GM12878 (cell line): ENCODE results near the gene C3orf70.
"Not testable (repeated sequence)": the region's sequence is repeated elsewhere in the genome, so short reads cannot be mapped to it uniquely, and the experiment has no call there.

Source experiments
- CEBPB ChIP-seq, 2 experiments: fragments of 150-350 bp in 1 of 2; IDR thresholded peaks; 2 replicates each; pipeline ENCODE4 v1.6.1; 2012 to 2014; ENCODE audit warnings: low read depth in 2 of 2, low read length in 2 of 2, borderline replicate concordance in 1 of 2, inconsistent platforms in 1 of 2
- CREM ChIP-seq: IDR thresholded peaks from 2 replicates; pipeline ENCODE4 v1.6.1; 2014; ENCODE audit warnings: antibody characterized with exemption, low read depth
- CTCF ChIP-seq, 3 experiments: IDR thresholded peaks in 2 of 3; conservative IDR thresholded peaks in 1 of 3; 2 replicates each; pipeline ENCODE4 v1.5.1; 2011; ENCODE audit warnings: low read depth in 3 of 3, low read length in 3 of 3, mild to moderate bottlenecking in 3 of 3, control low read depth in 2 of 3, moderate library complexity in 2 of 3, inconsistent platforms in 1 of 3, mixed read lengths in 1 of 3; ENCODE audit not compliant: control insufficient read depth in 2 of 3, insufficient read depth in 1 of 3; ENCODE audit errors: extremely low read depth in 1 of 3
- IKZF1 ChIP-seq: fragments of 450-650 bp; conservative IDR thresholded peaks from 2 replicates; pipeline ENCODE4 v1.6.1; 2017; ENCODE audit warnings: antibody characterized with exemption, mild to moderate bottlenecking
- KLF5 ChIP-seq: fragments of 450-650 bp; IDR thresholded peaks from 2 replicates; pipeline ENCODE4 v1.6.1; 2014; ENCODE audit warnings: mild to moderate bottlenecking; ENCODE audit not compliant: partially characterized antibody
- MEF2A ChIP-seq: IDR thresholded peaks from 2 replicates; pipeline ENCODE4 v1.6.1; 2011; ENCODE audit warnings: low read depth, mild to moderate bottlenecking, low read length, moderate library complexity; ENCODE audit not compliant: insufficient read depth
- SMAD1 ChIP-seq: fragments of 450-650 bp; IDR thresholded peaks from 2 replicates; pipeline ENCODE4 v1.6.1; 2018; ENCODE audit warnings: mild to moderate bottlenecking, low read depth; ENCODE audit not compliant: partially characterized antibody
- ZSCAN29 ChIP-seq: fragments of 450-650 bp; IDR thresholded peaks from 2 replicates; pipeline ENCODE4 v1.6.1; 2017; ENCODE audit warnings: mild to moderate bottlenecking, moderate library complexity
- TF ChIP-seq, protein P1 (sequence below): fragments of 150-350 bp; IDR thresholded peaks from 2 replicates; pipeline ENCODE4 v1.6.1; 2016; ENCODE audit warnings: low read depth, low read length

- TF ChIP-seq CREM; CTCF (IDR thresholded peaks at IDR 0.05 in 2 of 3, conservative IDR thresholded peaks at IDR 0.05 in 1 of 3; ENCODE audit: control insufficient read depth in 2 of 3, extremely low read depth in 1 of 3, insufficient read depth in 1 of 3, low read depth in 3 of 3, low read length in 3 of 3); MEF2A; SMAD1; CEBPB (IDR thresholded peaks at IDR 0.05; ENCODE audit: borderline replicate concordance in 1 of 2, low read depth in 2 of 2, low read length in 2 of 2); ZSCAN29; KLF5; IKZF1: not testable (repeated sequence)
- TF ChIP-seq, protein P1, sequence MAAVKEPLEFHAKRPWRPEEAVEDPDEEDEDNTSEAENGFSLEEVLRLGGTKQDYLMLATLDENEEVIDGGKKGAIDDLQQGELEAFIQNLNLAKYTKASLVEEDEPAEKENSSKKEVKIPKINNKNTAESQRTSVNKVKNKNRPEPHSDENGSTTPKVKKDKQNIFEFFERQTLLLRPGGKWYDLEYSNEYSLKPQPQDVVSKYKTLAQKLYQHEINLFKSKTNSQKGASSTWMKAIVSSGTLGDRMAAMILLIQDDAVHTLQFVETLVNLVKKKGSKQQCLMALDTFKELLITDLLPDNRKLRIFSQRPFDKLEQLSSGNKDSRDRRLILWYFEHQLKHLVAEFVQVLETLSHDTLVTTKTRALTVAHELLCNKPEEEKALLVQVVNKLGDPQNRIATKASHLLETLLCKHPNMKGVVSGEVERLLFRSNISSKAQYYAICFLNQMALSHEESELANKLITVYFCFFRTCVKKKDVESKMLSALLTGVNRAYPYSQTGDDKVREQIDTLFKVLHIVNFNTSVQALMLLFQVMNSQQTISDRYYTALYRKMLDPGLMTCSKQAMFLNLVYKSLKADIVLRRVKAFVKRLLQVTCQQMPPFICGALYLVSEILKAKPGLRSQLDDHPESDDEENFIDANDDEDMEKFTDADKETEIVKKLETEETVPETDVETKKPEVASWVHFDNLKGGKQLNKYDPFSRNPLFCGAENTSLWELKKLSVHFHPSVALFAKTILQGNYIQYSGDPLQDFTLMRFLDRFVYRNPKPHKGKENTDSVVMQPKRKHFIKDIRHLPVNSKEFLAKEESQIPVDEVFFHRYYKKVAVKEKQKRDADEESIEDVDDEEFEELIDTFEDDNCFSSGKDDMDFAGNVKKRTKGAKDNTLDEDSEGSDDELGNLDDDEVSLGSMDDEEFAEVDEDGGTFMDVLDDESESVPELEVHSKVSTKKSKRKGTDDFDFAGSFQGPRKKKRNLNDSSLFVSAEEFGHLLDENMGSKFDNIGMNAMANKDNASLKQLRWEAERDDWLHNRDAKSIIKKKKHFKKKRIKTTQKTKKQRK: not testable (repeated sequence)
Measured at GRCh38 chr3:185106256-185106890, 46.5 kb downstream of the C3orf70 start.
